Gastrocnemius medialis (tissue), 4 donors: ENCODE data around the gene TFEB.

ENCODE experiments used
- CTCF ChIP-seq, 5 experiments: fragments of 450-650 bp in 3 of 5; fragments of 200-600 bp in 2 of 5; sonication (generic) in 2 of 5; IDR thresholded peaks in 4 of 5; conservative IDR thresholded peaks in 1 of 5; 1 replicate in 4 of 5; 2 replicates in 1 of 5; pipeline ENCODE4 v1.5.1; 2016 to 2019; ENCODE audit warnings: antibody characterized with exemption in 5 of 5, mild to moderate bottlenecking in 3 of 5, moderate library complexity in 3 of 5
- POLR2A ChIP-seq, 2 donors: fragments of 450-650 bp; IDR thresholded peaks; one replicate each; pipeline ENCODE4 v1.6.1; 2017; ENCODE audit warnings: antibody characterized with exemption in 2 of 2, mild to moderate bottlenecking in 2 of 2, moderate library complexity in 2 of 2

GRCh38 chr6:41771058-41771983, 35.9 kb upstream of the TFEB start:
- TF ChIP-seq CTCF (IDR thresholded peaks at IDR 0.05 in 4 of 5, conservative IDR thresholded peaks at IDR 0.05 in 1 of 5) (no peak), POLR2A (IDR thresholded peaks at IDR 0.05) (no peak)
